Neuronal stem cell (in vitro differentiated cells): Measurements from ENCODE around the gene DNAJB1.
"Not testable (repeated sequence)": the region's sequence is repeated elsewhere in the genome, so short reads cannot be mapped to it uniquely, and the experiment has no call there.

Source experiments
- DNase-seq: peaks from one replicate; pipeline ENCODE4 v3.0.0-alpha.2; 2013; ENCODE audit warnings: low spot score
- H2AFZ ChIP-seq: one replicate; pipeline ENCODE4 v1.6.1; 2013; ENCODE audit warnings: mild to moderate bottlenecking, low read length, inconsistent platforms
- H2AK5ac ChIP-seq: 2 replicates; pipeline ENCODE4 v1.6.1; 2013; ENCODE audit warnings: low read depth, mild to moderate bottlenecking, inconsistent platforms, low read length, moderate library complexity, mixed read lengths
- H2BK120ac ChIP-seq: 2 replicates; pipeline ENCODE4 v1.6.1; 2013; ENCODE audit warnings: low read depth, mild to moderate bottlenecking, inconsistent platforms, low read length, moderate library complexity, mixed read lengths
- H2BK12ac ChIP-seq: one replicate; pipeline ENCODE4 v1.6.1; 2013; ENCODE audit warnings: low read length, inconsistent platforms
- H2BK15ac ChIP-seq: 2 replicates; pipeline ENCODE4 v1.6.1; 2013; ENCODE audit warnings: mild to moderate bottlenecking, low read length, inconsistent platforms, mixed read lengths
- H2BK5ac ChIP-seq: one replicate; pipeline ENCODE4 v1.6.1; 2013; ENCODE audit warnings: inconsistent platforms, mild to moderate bottlenecking, low read length, moderate library complexity
- H3K14ac ChIP-seq: one replicate; pipeline ENCODE4 v1.6.1; 2013; ENCODE audit warnings: low read length, inconsistent platforms
- H3K18ac ChIP-seq: 2 replicates; pipeline ENCODE4 v1.6.1; 2013; ENCODE audit warnings: low read length, inconsistent platforms
- H3K23ac ChIP-seq: 2 replicates; pipeline ENCODE4 v1.6.1; 2013; ENCODE audit warnings: low read depth, mild to moderate bottlenecking, mixed read lengths, low read length, inconsistent platforms; ENCODE audit not compliant: poor library complexity
- H3K27ac ChIP-seq: replicated peaks from 3 replicates; pipeline ENCODE4 v1.5.1; 2013; ENCODE audit warnings: low read length, inconsistent platforms
- H3K27me3 ChIP-seq, 3 experiments: 2 replicates each; pipeline ENCODE4 v1.6.1; 2013; ENCODE audit warnings: low read length in 3 of 3, mild to moderate bottlenecking in 2 of 3, inconsistent platforms in 1 of 3, low read depth in 1 of 3, mixed read lengths in 1 of 3, moderate library complexity in 1 of 3; ENCODE audit not compliant: control insufficient read depth in 3 of 3, insufficient read depth in 3 of 3
- H3K36me3 ChIP-seq, 2 donors: replicated peaks in 1 of 2; 2 replicates each; pipeline ENCODE4 v1.6.1; 2013; ENCODE audit warnings: low read length in 2 of 2; ENCODE audit not compliant: control insufficient read depth in 2 of 2, insufficient read depth in 2 of 2
- H3K4ac ChIP-seq: 2 replicates; pipeline ENCODE4 v1.6.1; 2013; ENCODE audit warnings: inconsistent platforms, mild to moderate bottlenecking, low read length, moderate library complexity
- H3K4me1 ChIP-seq, 2 donors: 1 replicate in 1 of 2; 2 replicates in 1 of 2; pipeline ENCODE4 v1.6.1; 2013; ENCODE audit warnings: low read length in 2 of 2, low read depth in 1 of 2; ENCODE audit not compliant: control insufficient read depth in 2 of 2, insufficient read depth in 1 of 2
- H3K4me2 ChIP-seq: one replicate; pipeline ENCODE4 v1.6.1; 2013; ENCODE audit warnings: mild to moderate bottlenecking, low read length, inconsistent platforms; ENCODE audit not compliant: insufficient read depth, poor library complexity, severe bottlenecking
- H3K4me3 ChIP-seq, 2 donors: 2 replicates each; pipeline ENCODE4 v1.5.1; 2013; ENCODE audit warnings: low read length in 2 of 2, mild to moderate bottlenecking in 2 of 2, inconsistent platforms in 1 of 2, moderate library complexity in 1 of 2
- H3K79me1 ChIP-seq: one replicate; pipeline ENCODE4 v1.6.1; 2013; ENCODE audit warnings: low read depth, mild to moderate bottlenecking, inconsistent platforms, low read length, moderate library complexity
- H3K9ac ChIP-seq: one replicate; pipeline ENCODE4 v1.6.1; 2013; ENCODE audit warnings: mild to moderate bottlenecking, low read depth, low read length, inconsistent platforms; ENCODE audit not compliant: poor library complexity
- H3K9me3 ChIP-seq, 2 donors: replicated peaks in 1 of 2; 2 replicates each; pipeline versions ENCODE3 to v1.6.1; 2013; ENCODE audit warnings: low read length in 2 of 2, mild to moderate bottlenecking in 2 of 2, inconsistent platforms in 1 of 2, low read depth in 1 of 2, mixed read lengths in 1 of 2, moderate library complexity in 1 of 2; ENCODE audit not compliant: control insufficient read depth in 2 of 2, insufficient read depth in 1 of 2
- H4K8ac ChIP-seq: one replicate; pipeline ENCODE4 v1.6.1; 2013; ENCODE audit warnings: low read depth, mild to moderate bottlenecking, inconsistent platforms, low read length, moderate library complexity
- H4K91ac ChIP-seq: one replicate; pipeline ENCODE4 v1.6.1; 2013; ENCODE audit warnings: low read length, low read depth, mild to moderate bottlenecking, inconsistent platforms; ENCODE audit not compliant: poor library complexity
- WGBS, 2 donors: extraction: QIAGEN DNeasy Blood & Tissue Kit; methylation state at CpG; one replicate each; pipeline ENCODE4 v1.1.7; 2013; ENCODE audit warnings: missing lambda C conversion rate in 2 of 2, mixed read lengths in 1 of 2; ENCODE audit not compliant: insufficient read length in 2 of 2, insufficient replicate concordance in 1 of 2; ENCODE audit errors: extremely low coverage in 2 of 2; 5-methylcytosine and 5-hydroxymethylcytosine counted together

The DNAJB1 gene

GRCh38 chr19:14552006-14552360, 33.8 kb upstream of the DNAJB1 start:
- no CpG with 5 or more reads among the region's 8 CpGs for WGBS, 2 donors
- H2BK12ac ChIP-seq, H2AK5ac ChIP-seq, DNase-seq, H3K9me3 ChIP-seq, H3K9ac ChIP-seq, H3K27ac ChIP-seq, H2BK5ac ChIP-seq, H2BK120ac ChIP-seq, H4K91ac ChIP-seq, H3K4me3 ChIP-seq, H3K27me3 ChIP-seq, H3K4me2 ChIP-seq, H3K4ac ChIP-seq, H4K8ac ChIP-seq, H3K23ac ChIP-seq, H2AFZ ChIP-seq, H3K4me1 ChIP-seq, H3K18ac ChIP-seq, H2BK15ac ChIP-seq, H3K14ac ChIP-seq: not testable (repeated sequence)
- peaks cover 8 to 21% of the 10 kb centered on the region in 2 donors for H3K36me3 ChIP-seq
- H3K79me1 ChIP-seq = peaks cover 27% of the 10 kb centered on the region

- H3K4ac ChIP-seq, H4K8ac ChIP-seq, H4K91ac ChIP-seq, H3K27me3 ChIP-seq, H2BK15ac ChIP-seq, H2BK5ac ChIP-seq, H3K4me3 ChIP-seq, H3K9me3 ChIP-seq, H3K18ac ChIP-seq, H2AK5ac ChIP-seq, H3K23ac ChIP-seq, H3K27ac ChIP-seq, H3K4me2 ChIP-seq, H2AFZ ChIP-seq, H3K4me1 ChIP-seq, DNase-seq, H2BK12ac ChIP-seq, H2BK120ac ChIP-seq, H3K14ac ChIP-seq: not testable (repeated sequence)
- Histone ChIP-seq H3K9ac (peak overlapping the region; percentile 38), H3K36me3 (peaks cover 8 to 21% of the 10 kb centered on the region in 2 donors), H3K79me1 (peaks cover 25% of the 10 kb centered on the region)
- WGBS, 2 donors = no CpG with 5 or more reads among the region's 12 CpGs
Measured at GRCh38 chr19:14551134-14552005, 33.2 kb upstream of the DNAJB1 start.

DNA sequence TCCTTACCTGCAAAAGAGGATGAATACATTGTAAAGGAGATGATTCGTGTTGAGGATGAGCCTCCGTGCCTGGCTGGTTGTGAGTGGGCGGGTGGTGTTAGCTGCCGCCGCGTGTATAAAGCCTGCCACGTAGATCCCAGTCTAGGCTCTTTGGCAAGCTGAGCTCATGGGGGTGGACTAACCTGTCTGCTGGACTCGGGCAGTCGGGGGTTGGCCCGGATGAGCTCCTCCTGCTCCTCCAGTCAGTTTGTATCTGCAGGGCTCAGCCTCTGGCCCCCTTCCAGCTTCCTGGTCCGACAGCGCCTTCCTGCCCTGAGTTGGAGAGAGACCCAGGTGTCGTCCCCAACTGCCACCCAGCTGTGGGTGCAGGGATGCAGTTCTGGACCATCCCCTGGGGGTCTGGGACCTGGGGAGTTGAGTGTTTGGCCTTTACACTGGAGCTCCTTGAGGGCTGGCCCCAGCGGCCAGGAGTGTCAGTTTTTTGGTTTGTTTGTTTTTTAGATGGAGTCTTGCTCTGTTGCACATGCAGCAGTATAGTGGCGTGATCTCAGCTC, 32.1 kb upstream of the DNAJB1 start:
- no peak overlapping the region for H4K8ac ChIP-seq
- no peak overlapping the region for H2BK12ac ChIP-seq
- no peak overlapping the region for H2AK5ac ChIP-seq
- H3K14ac ChIP-seq = no peak overlapping the region
- no peak overlapping the region for H2BK5ac ChIP-seq
- H3K4me1 ChIP-seq = peaks cover 2 to 3% of the 10 kb centered on the region in 2 donors
- no peak overlapping the region for H4K91ac ChIP-seq
- no peaks in the 10 kb centered on the region for H3K9me3 ChIP-seq
- DNase-seq = no peak
- no CpG with 5 or more reads among the region's 15 CpGs for WGBS, 2 donors
- no peak overlapping the region for H3K27ac ChIP-seq
- H3K18ac ChIP-seq = no peak overlapping the region
- peaks cover 26% of the 10 kb centered on the region for H3K79me1 ChIP-seq
- no peak overlapping the region for H3K23ac ChIP-seq
- peaks cover 14 to 27% of the 10 kb centered on the region in 2 donors for H3K36me3 ChIP-seq
- H3K27me3 ChIP-seq = no peaks in the 10 kb centered on the region
- H2AFZ ChIP-seq = no peak overlapping the region
- H2BK120ac ChIP-seq = no peak overlapping the region
- H3K9ac ChIP-seq = peak overlapping the region; percentile 72
- no peak overlapping the region for H3K4me3 ChIP-seq
- H2BK15ac ChIP-seq = no peak overlapping the region
- no peak overlapping the region for H3K4me2 ChIP-seq
- H3K4ac ChIP-seq = no peak overlapping the region

DNA sequence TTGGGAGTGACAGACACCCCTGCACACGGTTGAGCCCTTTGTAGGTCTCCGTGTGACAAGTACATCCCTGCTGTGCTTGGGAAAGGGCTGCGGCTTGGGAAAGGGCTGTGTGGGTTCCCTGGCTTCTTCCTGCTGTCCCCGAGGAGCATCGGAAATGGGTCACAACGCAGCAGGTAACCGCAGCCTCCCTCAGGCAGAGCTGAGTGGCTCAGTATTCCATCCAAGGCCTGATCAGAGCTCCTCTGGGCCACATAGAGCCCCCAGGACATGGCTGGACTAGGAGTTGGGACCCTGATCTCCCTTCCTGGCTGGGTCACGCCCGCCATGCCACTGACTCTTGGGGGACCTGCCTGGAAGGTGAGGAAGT, 27.5 kb upstream of the DNAJB1 start:
- H2BK120ac ChIP-seq = no peak overlapping the region
- no peak overlapping the region for H3K9ac ChIP-seq
- peak overlapping the region; percentile 45 for H3K23ac ChIP-seq
- H3K4ac ChIP-seq = no peak overlapping the region
- H2AFZ ChIP-seq = no peak overlapping the region
- no CpG with 5 or more reads among the region's 9 CpGs for WGBS, 2 donors
- H3K4me3 ChIP-seq = no peak overlapping the region
- no peaks in the 10 kb centered on the region for H3K27me3 ChIP-seq
- peaks cover 0 to 3% of the 10 kb centered on the region in 2 donors for H3K4me1 ChIP-seq
- H3K4me2 ChIP-seq = no peak overlapping the region
- H3K36me3 ChIP-seq = peaks cover 11 to 39% of the 10 kb centered on the region in 2 donors
- H3K14ac ChIP-seq = peak overlapping the region; percentile 75
- DNase-seq = no peak
- H2BK15ac ChIP-seq = no peak overlapping the region
- no peak overlapping the region for H4K8ac ChIP-seq
- no peak overlapping the region for H4K91ac ChIP-seq
- peaks cover 12% of the 10 kb centered on the region for H3K79me1 ChIP-seq
- H3K27ac ChIP-seq = no peak overlapping the region
- peak overlapping the region; percentile 33 for H2AK5ac ChIP-seq
- H2BK12ac ChIP-seq = no peak overlapping the region
- no peak overlapping the region for H3K18ac ChIP-seq
- H2BK5ac ChIP-seq = peak overlapping the region; percentile 41
- H3K9me3 ChIP-seq = no peaks in the 10 kb centered on the region
